ENCODE results near the gene ARVCF. TPM values are rescaled to one million over a fixed set of nuclear protein-coding genes. Genes with fewer than 3 reads are reported as not detected.
A peak's percentile ranks its signal among the peaks of the same experiment; 100 is the strongest.

ARVCF gene
- total and polyA plus RNA-seq, 2 donors (not counting 1 experiment from before 2014, with no cell fraction given), result 2.2 to 6.7 TPM

DNA sequence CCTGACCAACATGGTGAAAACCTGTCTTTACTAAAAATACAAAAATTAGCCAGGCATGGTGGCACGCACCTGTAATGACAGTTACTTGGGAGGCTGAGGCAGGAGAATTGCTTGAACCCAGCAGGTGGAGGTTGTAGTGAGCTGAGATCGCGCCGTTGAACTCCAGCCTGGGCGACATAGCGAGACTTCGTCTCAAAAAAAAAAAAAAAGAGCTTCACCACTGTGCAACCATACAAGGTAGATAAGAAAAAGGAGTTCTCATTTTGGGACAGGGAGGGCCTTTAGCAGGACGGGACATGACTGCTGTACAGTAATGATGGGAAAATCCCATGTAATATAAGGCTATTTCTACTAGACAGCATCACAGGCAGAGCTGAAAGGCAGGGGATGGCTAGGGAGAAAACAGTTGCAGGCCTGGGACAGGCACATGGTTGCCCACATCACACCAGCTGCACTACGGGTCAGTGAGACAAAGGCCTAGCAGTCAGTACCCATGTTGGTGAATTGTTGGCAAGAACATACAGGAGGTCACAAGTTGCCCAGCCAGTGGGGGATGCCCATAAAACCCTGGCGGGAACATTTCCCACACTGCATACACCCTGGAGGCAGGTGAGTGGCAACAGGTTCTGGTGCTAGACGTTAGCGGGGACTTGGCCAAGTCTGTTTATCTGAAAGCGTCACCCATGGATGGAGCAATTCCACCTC, 9.7 kb upstream of the ARVCF start:
- H3K9me3 ChIP-seq (ENCODE audit: control extremely low read depth in 1 of 3, control insufficient read depth in 2 of 3, insufficient read depth in 1 of 3, low read length in 2 of 3), result no peaks in the 10 kb centered on the region
- no peak overlapping the region for H3K4me3 ChIP-seq (ENCODE audit: control extremely low read depth in 1 of 5, extremely low read depth in 1 of 5, insufficient read depth in 1 of 5, low read depth in 2 of 5, low read length in 4 of 5)
- peaks cover 73% of the 10 kb centered on the region for H4K20me1 ChIP-seq (ENCODE audit: control insufficient read depth, insufficient read depth, low read length, poor library complexity, severe bottlenecking)
- no peak overlapping the region for H3K9ac ChIP-seq (ENCODE audit: low read length)
- H3K4me1 ChIP-seq (ENCODE audit: control insufficient read depth in 2 of 2, insufficient read depth in 2 of 2, low read length in 2 of 2), result peaks cover 21 to 34% of the 10 kb centered on the region in 2 donors
- peak overlapping the region; percentile 20 for H3K27ac Mint-ChIP-seq
- POLR2A ChIA-PET, result no interaction called here
- intact Hi-C loops (cut with micrococcal nuclease), result no loop called here
- H3K9me3 Mint-ChIP-seq (ENCODE audit: insufficient read depth), result no peaks in the 10 kb centered on the region
- no peaks in the 10 kb centered on the region for H3K27me3 ChIP-seq (replicated peaks in 1 of 4; ENCODE audit: control extremely low read depth in 1 of 4, control insufficient read depth in 3 of 4, insufficient read depth in 4 of 4, low read length in 3 of 4)
- WGBS (ENCODE audit: insufficient coverage), result 98% methylated on average over 4 of the region's 13 CpGs
- no peak overlapping the region for H2AFZ ChIP-seq (ENCODE audit: insufficient read depth, low read depth, low read length, poor library complexity, severe bottlenecking)
- no peak overlapping the region for H3K27ac ChIP-seq (ENCODE audit: low read length in 2 of 2)
- no peak overlapping the region for H3K4me2 ChIP-seq (replicated peaks; ENCODE audit: low read depth, low read length, poor library complexity, severe bottlenecking)
- TF ChIP-seq, protein P1, sequence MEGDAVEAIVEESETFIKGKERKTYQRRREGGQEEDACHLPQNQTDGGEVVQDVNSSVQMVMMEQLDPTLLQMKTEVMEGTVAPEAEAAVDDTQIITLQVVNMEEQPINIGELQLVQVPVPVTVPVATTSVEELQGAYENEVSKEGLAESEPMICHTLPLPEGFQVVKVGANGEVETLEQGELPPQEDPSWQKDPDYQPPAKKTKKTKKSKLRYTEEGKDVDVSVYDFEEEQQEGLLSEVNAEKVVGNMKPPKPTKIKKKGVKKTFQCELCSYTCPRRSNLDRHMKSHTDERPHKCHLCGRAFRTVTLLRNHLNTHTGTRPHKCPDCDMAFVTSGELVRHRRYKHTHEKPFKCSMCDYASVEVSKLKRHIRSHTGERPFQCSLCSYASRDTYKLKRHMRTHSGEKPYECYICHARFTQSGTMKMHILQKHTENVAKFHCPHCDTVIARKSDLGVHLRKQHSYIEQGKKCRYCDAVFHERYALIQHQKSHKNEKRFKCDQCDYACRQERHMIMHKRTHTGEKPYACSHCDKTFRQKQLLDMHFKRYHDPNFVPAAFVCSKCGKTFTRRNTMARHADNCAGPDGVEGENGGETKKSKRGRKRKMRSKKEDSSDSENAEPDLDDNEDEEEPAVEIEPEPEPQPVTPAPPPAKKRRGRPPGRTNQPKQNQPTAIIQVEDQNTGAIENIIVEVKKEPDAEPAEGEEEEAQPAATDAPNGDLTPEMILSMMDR (IDR thresholded peaks at IDR 0.05), result no peak
- TF ChIP-seq EZH2 (IDR thresholded peaks at IDR 0.05; ENCODE audit: borderline replicate concordance, insufficient read depth, low read depth, low read length, poor library complexity, severe bottlenecking), result no peak
- H3K36me3 ChIP-seq (replicated peaks in 1 of 2; ENCODE audit: control extremely low read depth in 1 of 2, control insufficient read depth in 1 of 2, extremely low read depth in 1 of 2, insufficient read depth in 2 of 2, low read length in 1 of 2), result peaks cover 0 to 2% of the 10 kb centered on the region in 2 experiments
- H3K79me2 ChIP-seq (ENCODE audit: control insufficient read depth, insufficient read depth, low read length), result peaks cover 90% of the 10 kb centered on the region
- CTCF ChIA-PET, result interaction anchor here (0.9 kb wide), 1 partner anchor 9 kb away, joined by 3 read pairs; no protein-coding TSS in a partner anchor
- H3K4me1 Mint-ChIP-seq, result peaks cover 57% of the 10 kb centered on the region
- H3K27me3 Mint-ChIP-seq, result no peaks in the 10 kb centered on the region
- H3K4me3 Mint-ChIP-seq, result no peak overlapping the region
- ATAC-seq (ENCODE audit: low read depth) (no peak), DNase-seq (peak; percentile 4)

Data from B cell (primary cell).